ENCODE results near the gene COPS2.

The COPS2 gene

GRCh38 chr15:49116108-49116857 is 39.1 kb downstream of the COPS2 start:
- H2AFZ ChIP-seq (ENCODE audit: low read depth, low read length): no peak overlapping the region
- H3K4me3 ChIP-seq (ENCODE audit: low read length): no peak overlapping the region
- no peaks in the 10 kb centered on the region for H3K4me1 ChIP-seq (ENCODE audit: insufficient read depth, low read length)
- peaks cover 13% of the 10 kb centered on the region for H3K36me3 ChIP-seq (ENCODE audit: insufficient read depth, low read length)
- no peaks in the 10 kb centered on the region for H3K27me3 ChIP-seq (ENCODE audit: insufficient read depth, low read length)
- H3K9me3 ChIP-seq (ENCODE audit: low read length): no peaks in the 10 kb centered on the region

- Histone ChIP-seq H3K4me1 (ENCODE audit: insufficient read depth, low read length) (no peaks in the 10 kb centered on the region), H3K9me3 (ENCODE audit: low read length) (peaks cover 2% of the 10 kb centered on the region), H3K4me3 (ENCODE audit: low read length) (no peak overlapping the region), H3K36me3 (ENCODE audit: insufficient read depth, low read length) (peaks cover 18% of the 10 kb centered on the region), H2AFZ (ENCODE audit: low read depth, low read length) (no peak overlapping the region), H3K27me3 (ENCODE audit: insufficient read depth, low read length) (no peaks in the 10 kb centered on the region)
Measured at GRCh38 chr15:49115062-49115461, 40.3 kb downstream of the COPS2 start.

- Histone ChIP-seq H3K27me3 (ENCODE audit: insufficient read depth, low read length) (no peaks in the 10 kb centered on the region), H3K36me3 (ENCODE audit: insufficient read depth, low read length) (peaks cover 17% of the 10 kb centered on the region), H3K4me3 (ENCODE audit: low read length) (no peak overlapping the region), H3K4me1 (ENCODE audit: insufficient read depth, low read length) (no peaks in the 10 kb centered on the region), H2AFZ (ENCODE audit: low read depth, low read length) (no peak overlapping the region), H3K9me3 (ENCODE audit: low read length) (peaks cover 2% of the 10 kb centered on the region)
Measured at GRCh38 chr15:49110158-49110944, 45.0 kb downstream of the COPS2 start.

GRCh38 chr15:49103002-49103401 is 52.4 kb downstream of the COPS2 start:
- H3K9me3 ChIP-seq (ENCODE audit: low read length): no peaks in the 10 kb centered on the region
- no peaks in the 10 kb centered on the region for H3K27me3 ChIP-seq (ENCODE audit: insufficient read depth, low read length)
- no peak overlapping the region for H2AFZ ChIP-seq (ENCODE audit: low read depth, low read length)
- no peaks in the 10 kb centered on the region for H3K4me1 ChIP-seq (ENCODE audit: insufficient read depth, low read length)
- no peak overlapping the region for H3K4me3 ChIP-seq (ENCODE audit: low read length)
- H3K36me3 ChIP-seq (ENCODE audit: insufficient read depth, low read length): peaks cover 4% of the 10 kb centered on the region

GRCh38 chr15:49101536-49101935 is 53.9 kb downstream of the COPS2 start:
- Histone ChIP-seq H3K4me1 (ENCODE audit: insufficient read depth, low read length) (no peaks in the 10 kb centered on the region), H3K27me3 (ENCODE audit: insufficient read depth, low read length) (no peaks in the 10 kb centered on the region), H3K9me3 (ENCODE audit: low read length) (no peaks in the 10 kb centered on the region), H3K36me3 (ENCODE audit: insufficient read depth, low read length) (peaks cover 4% of the 10 kb centered on the region), H3K4me3 (ENCODE audit: low read length) (no peak overlapping the region), H2AFZ (ENCODE audit: low read depth, low read length) (no peak overlapping the region)

- no peaks in the 10 kb centered on the region for H3K9me3 ChIP-seq (ENCODE audit: low read length)
- no peaks in the 10 kb centered on the region for H3K4me1 ChIP-seq (ENCODE audit: insufficient read depth, low read length)
- no peak overlapping the region for H2AFZ ChIP-seq (ENCODE audit: low read depth, low read length)
- H3K36me3 ChIP-seq (ENCODE audit: insufficient read depth, low read length): no peaks in the 10 kb centered on the region
- no peak overlapping the region for H3K4me3 ChIP-seq (ENCODE audit: low read length)
- H3K27me3 ChIP-seq (ENCODE audit: insufficient read depth, low read length): no peaks in the 10 kb centered on the region
Measured at GRCh38 chr15:49096090-49096750, 59.2 kb downstream of the COPS2 start.

- Histone ChIP-seq H3K9me3 (ENCODE audit: low read length) (no peaks in the 10 kb centered on the region), H3K36me3 (ENCODE audit: insufficient read depth, low read length) (no peaks in the 10 kb centered on the region), H3K4me1 (ENCODE audit: insufficient read depth, low read length) (no peaks in the 10 kb centered on the region), H3K4me3 (ENCODE audit: low read length) (no peak overlapping the region), H2AFZ (ENCODE audit: low read depth, low read length) (no peak overlapping the region), H3K27me3 (ENCODE audit: insufficient read depth, low read length) (no peaks in the 10 kb centered on the region)
Measured at GRCh38 chr15:49094923-49095322, 60.5 kb downstream of the COPS2 start.

GRCh38 chr15:49093252-49094105 is 61.9 kb downstream of the COPS2 start:
- H3K4me3 ChIP-seq (ENCODE audit: low read length): no peak overlapping the region
- no peaks in the 10 kb centered on the region for H3K36me3 ChIP-seq (ENCODE audit: insufficient read depth, low read length)
- no peaks in the 10 kb centered on the region for H3K4me1 ChIP-seq (ENCODE audit: insufficient read depth, low read length)
- no peak overlapping the region for H2AFZ ChIP-seq (ENCODE audit: low read depth, low read length)
- H3K27me3 ChIP-seq (ENCODE audit: insufficient read depth, low read length): no peaks in the 10 kb centered on the region
- no peaks in the 10 kb centered on the region for H3K9me3 ChIP-seq (ENCODE audit: low read length)

- H3K27me3 ChIP-seq (ENCODE audit: insufficient read depth, low read length): no peaks in the 10 kb centered on the region
- no peaks in the 10 kb centered on the region for H3K9me3 ChIP-seq (ENCODE audit: low read length)
- H2AFZ ChIP-seq (ENCODE audit: low read depth, low read length): no peak overlapping the region
- H3K4me1 ChIP-seq (ENCODE audit: insufficient read depth, low read length): no peaks in the 10 kb centered on the region
- no peak overlapping the region for H3K4me3 ChIP-seq (ENCODE audit: low read length)
- H3K36me3 ChIP-seq (ENCODE audit: insufficient read depth, low read length): no peaks in the 10 kb centered on the region
Measured at GRCh38 chr15:49088996-49089395, 66.4 kb downstream of the COPS2 start.

GRCh38 chr15:49085696-49086459 is 69.5 kb downstream of the COPS2 start:
- Histone ChIP-seq H3K4me1 (ENCODE audit: insufficient read depth, low read length) (no peaks in the 10 kb centered on the region), H3K9me3 (ENCODE audit: low read length) (no peaks in the 10 kb centered on the region), H3K27me3 (ENCODE audit: insufficient read depth, low read length) (no peaks in the 10 kb centered on the region), H2AFZ (ENCODE audit: low read depth, low read length) (peak overlapping the region; percentile 20), H3K4me3 (ENCODE audit: low read length) (no peak overlapping the region), H3K36me3 (ENCODE audit: insufficient read depth, low read length) (no peaks in the 10 kb centered on the region)

- H3K36me3 ChIP-seq (ENCODE audit: insufficient read depth, low read length): no peaks in the 10 kb centered on the region
- H3K4me1 ChIP-seq (ENCODE audit: insufficient read depth, low read length): no peaks in the 10 kb centered on the region
Measured at GRCh38 chr15:49084285-49084570, 71.2 kb downstream of the COPS2 start.

More at GRCh38 chr15:49084285-49084570, 71.2 kb downstream of the COPS2 start:
- H3K27me3 ChIP-seq (ENCODE audit: insufficient read depth, low read length): no peaks in the 10 kb centered on the region
- no peak overlapping the region for H2AFZ ChIP-seq (ENCODE audit: low read depth, low read length)
- H3K4me3 ChIP-seq (ENCODE audit: low read length): no peak overlapping the region
- H3K9me3 ChIP-seq (ENCODE audit: low read length): no peaks in the 10 kb centered on the region
